Rectal smooth muscle tissue (tissue), 1 donor: ENCODE data around the gene LMO4.

Experiments used
- H3K27ac ChIP-seq: one replicate; pipeline ENCODE4 v1.7.0; 2013; ENCODE audit warnings: low read depth, low read length, inconsistent platforms
- H3K27me3 ChIP-seq: one replicate; pipeline ENCODE4 v1.7.0; 2013; ENCODE audit warnings: low read length; ENCODE audit not compliant: control insufficient read depth, insufficient read depth
- H3K36me3 ChIP-seq: one replicate; pipeline ENCODE4 v1.7.0; 2013; ENCODE audit warnings: low read length; ENCODE audit not compliant: control insufficient read depth, insufficient read depth
- H3K4me1 ChIP-seq: one replicate; pipeline ENCODE4 v1.7.0; 2013; ENCODE audit warnings: low read length; ENCODE audit not compliant: control insufficient read depth, insufficient read depth
- H3K4me3 ChIP-seq: one replicate; pipeline ENCODE4 v1.7.0; 2013; ENCODE audit warnings: low read length
- H3K9ac ChIP-seq: one replicate; pipeline ENCODE4 v1.7.0; 2013; ENCODE audit warnings: low read length

Gene LMO4

DNA sequence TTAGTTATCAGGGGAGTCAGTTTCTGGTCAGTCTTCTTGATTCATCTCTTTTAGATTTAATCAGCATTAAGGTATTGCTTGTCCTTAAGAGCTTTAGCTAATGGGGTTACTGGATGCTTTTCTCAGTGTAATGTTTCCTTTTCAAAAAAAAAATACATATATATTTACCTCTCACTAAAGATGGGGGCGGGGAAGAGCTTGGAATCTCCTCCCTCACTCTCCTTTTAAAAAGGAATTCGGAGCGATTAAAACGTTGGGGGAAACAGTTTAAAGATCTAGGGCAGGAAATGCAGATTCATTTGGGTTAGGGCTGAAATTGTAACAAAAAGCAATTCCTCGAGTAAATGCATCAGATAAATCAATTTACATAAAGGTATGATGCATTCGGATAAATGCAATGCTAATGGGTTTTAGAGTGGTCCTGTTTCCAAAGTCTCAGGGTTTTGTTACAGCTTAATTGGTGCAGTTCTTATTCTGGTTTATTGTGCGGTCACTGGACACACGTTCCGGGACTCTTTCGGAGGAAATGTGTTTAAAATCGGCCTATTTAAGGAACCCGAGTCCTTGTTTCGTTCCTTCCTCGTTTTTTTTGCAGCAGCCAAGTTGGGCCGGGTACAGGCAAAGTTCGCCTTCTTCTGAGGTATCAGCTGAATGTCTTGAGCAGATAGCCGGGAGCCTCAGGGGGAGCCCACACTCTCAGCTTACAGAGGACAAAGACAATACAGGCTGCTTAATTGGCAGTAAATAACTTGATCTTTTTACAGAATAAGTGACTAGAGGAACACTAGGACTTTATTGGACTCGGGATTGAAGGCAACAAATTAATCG lies 1.6 kb downstream of the LMO4 start:
- Histone ChIP-seq H3K9ac (peak overlapping the region; percentile 51), H3K27ac (peak overlapping the region; percentile 95), H3K4me3 (peak overlapping the region; percentile 79), H3K36me3 (no peaks in the 10 kb centered on the region), H3K27me3 (no peaks in the 10 kb centered on the region), H3K4me1 (peaks cover 14% of the 10 kb centered on the region)

DNA sequence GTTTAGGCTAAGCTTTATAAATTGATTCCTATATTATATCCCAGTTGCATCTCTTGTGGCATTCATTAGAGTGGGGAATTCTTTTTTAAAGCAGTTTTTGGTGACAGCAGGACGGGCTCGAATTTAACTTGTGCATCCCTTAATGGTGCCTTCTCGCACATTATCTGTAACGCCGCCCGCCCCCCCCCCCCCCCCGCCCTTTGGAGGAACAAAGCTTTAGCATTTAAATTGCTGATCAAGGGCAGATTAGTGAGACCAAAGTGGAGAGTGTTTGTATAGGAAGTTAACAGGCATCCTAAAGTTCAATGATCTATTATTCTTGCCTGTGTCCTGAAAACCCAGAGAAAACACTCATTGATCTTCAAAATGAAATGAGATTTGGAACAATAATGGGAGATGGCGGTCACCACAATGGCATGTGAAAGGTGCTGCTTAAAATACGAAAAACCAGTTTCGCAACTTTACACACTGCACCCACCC lies 2.2 kb downstream of the LMO4 start:
- Histone ChIP-seq H3K27me3 (no peaks in the 10 kb centered on the region), H3K4me1 (peaks cover 17% of the 10 kb centered on the region), H3K4me3 (peak overlapping the region; percentile 79), H3K36me3 (no peaks in the 10 kb centered on the region), H3K27ac (peak overlapping the region; percentile 86), H3K9ac (peak overlapping the region; percentile 51)

DNA sequence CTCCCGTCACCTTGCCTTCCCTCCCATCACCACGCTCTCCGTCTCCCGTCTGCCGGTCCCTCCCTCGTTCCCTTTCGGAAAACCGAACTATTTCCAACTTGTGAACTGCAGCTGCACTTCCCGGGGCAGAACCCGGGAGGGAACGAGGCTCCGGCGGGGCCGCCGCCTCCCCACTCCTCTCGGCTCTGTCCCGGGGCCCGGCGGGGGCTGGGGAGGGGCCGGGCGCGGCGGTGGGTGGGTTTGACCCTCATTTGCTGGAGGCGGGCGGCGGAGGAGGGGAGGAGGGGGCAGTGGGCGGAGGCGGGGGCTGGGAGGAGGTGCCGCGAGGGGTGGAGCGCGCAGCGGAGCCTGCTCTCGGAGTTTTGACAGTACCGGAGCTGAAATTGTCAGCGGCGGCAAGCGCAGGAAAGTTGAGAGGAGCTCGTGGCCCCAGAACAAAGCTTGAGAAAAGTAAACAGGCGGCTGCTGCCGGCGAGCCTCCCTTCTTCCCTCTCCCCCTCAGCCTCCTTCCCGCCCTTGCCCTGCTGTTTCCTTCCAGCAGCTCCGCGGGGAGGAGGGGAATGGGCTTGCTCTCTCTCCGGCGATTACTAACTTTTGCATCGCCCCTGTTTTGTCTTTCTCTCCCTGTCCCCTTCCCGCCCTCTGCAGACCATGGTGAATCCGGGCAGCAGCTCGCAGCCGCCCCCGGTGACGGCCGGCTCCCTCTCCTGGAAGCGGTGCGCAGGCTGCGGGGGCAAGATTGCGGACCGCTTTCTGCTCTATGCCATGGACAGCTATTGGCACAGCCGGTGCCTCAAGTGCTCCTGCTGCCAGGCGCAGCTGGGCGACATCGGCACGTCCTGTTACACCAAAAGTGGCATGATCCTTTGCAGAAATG lies 2.9 kb downstream of the LMO4 start:
- peak overlapping the region; percentile 79 for H3K4me3 ChIP-seq
- H3K9ac ChIP-seq, result peak overlapping the region; percentile 60
- no peaks in the 10 kb centered on the region for H3K36me3 ChIP-seq
- H3K27ac ChIP-seq, result peak overlapping the region; percentile 86
- peaks cover 19% of the 10 kb centered on the region for H3K4me1 ChIP-seq
- H3K27me3 ChIP-seq, result no peaks in the 10 kb centered on the region

DNA sequence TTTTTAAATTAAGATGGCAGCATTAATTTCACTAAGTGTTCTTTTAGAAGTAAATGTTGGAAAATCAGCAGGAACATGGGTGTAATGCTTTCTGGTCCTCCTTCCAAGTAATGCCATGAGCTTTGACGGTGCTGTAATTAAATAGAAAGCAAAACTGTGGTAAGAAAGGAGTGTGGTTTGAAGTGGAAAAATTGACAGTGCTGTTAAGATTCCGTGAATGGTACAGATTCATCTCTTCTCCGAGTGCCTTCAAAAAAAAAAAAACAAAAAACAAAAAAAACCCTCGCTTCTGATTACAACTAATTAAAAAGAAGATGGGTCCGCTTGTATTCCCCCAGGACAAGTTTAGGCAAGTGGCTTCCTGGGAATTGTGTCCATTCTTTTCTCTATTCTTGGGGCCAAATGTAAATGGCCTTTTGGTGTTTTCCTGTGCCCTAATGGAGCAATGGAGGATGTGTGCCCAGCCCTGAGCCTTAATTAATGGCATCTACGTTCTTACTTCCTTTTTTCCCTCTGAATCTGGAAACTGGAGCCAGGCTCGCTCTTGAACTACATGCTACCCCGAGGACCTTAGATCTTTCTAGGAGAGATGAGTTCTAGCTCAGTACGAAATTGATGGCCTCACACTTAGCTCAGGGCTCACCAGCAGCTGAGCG lies 5.1 kb downstream of the LMO4 start:
- H3K4me3 ChIP-seq, result peak overlapping the region; percentile 69
- H3K27me3 ChIP-seq, result no peaks in the 10 kb centered on the region
- no peaks in the 10 kb centered on the region for H3K36me3 ChIP-seq
- peak overlapping the region; percentile 16 for H3K9ac ChIP-seq
- peak overlapping the region; percentile 64 for H3K27ac ChIP-seq
- peaks cover 22% of the 10 kb centered on the region for H3K4me1 ChIP-seq

DNA sequence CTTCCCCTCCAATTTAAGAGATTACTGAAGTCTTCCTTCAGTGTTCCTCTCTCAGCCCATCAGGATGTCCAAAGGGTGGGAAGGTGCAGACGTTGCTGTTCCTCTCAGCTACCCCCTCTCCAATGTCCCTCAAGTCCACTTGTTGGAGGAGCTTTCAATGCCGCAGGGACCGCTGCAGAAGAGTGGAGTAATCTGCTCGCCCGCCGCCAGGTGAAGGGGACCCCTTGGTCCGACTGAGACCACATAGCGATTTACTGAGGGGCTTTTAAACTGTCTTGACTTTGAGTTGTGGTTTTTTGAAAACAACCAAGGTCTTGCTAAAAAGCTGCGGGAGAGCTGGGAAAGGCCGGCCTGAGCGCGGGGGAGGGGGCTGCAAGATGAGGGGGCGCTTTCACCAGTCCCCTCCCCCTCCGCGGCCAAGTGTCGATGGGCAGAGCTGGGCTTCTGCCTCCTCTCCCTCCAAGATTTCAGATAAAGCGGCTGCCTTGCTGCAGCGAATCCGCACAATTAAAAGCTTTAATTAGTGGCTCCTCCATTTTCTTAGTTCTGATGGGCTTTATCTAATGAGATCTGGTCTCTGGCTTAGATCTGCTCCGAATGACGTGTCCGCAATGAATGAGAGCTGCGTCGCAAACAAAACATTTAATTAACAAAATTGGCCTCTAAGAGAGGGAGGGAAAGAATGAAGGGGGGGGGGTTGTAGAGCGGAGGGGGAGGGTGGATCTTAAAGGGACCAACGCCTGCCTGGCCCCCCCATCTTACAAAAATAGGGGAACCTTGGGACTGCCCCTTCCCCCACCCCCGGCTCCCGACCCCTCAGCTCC lies 5.9 kb downstream of the LMO4 start:
- Histone ChIP-seq H3K36me3 (peaks cover under 1% of the 10 kb centered on the region), H3K4me1 (peaks cover 22% of the 10 kb centered on the region), H3K27ac (peak overlapping the region; percentile 64), H3K27me3 (no peaks in the 10 kb centered on the region), H3K4me3 (peak overlapping the region; percentile 69), H3K9ac (no peak overlapping the region)

DNA sequence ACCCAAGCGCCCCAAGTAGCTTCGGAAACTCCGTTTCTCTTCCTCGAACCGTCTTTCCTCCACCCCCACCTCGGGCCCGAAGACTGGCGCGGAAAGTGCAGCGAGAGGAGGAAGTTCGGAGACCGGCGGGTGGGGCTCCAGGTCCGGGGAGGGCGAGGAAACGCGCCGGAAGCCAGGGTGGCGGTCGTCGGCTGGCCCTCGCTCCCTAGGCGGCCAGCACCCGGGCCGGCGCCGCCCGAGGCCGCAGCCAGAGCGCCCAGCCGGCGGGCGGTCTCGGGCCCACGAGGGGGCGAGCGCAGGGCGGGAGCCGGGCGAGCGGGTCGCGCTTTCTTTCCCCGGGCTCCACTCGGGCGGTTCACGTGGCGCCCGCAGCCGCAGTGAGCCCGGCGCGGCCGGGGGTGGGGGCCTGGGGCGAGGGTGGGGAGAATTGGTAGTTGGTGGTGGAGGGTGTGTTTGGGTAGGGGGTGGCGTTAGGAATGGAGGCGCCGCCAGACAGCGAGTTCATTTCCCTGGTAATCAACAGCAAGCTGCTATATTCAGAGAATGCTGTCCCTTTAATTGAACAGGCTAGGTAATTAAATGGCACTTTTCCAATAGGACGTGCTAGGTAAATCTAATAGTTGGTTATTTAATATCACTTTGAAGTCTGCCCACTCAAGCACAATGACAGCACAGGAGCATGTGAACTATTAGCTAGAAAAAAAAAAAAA lies 6.7 kb downstream of the LMO4 start:
- Histone ChIP-seq H3K36me3 (peaks cover 4% of the 10 kb centered on the region), H3K27me3 (no peaks in the 10 kb centered on the region), H3K9ac (peak overlapping the region; percentile 28), H3K27ac (peak overlapping the region; percentile 61), H3K4me1 (peaks cover 22% of the 10 kb centered on the region), H3K4me3 (peak overlapping the region; percentile 69)

DNA sequence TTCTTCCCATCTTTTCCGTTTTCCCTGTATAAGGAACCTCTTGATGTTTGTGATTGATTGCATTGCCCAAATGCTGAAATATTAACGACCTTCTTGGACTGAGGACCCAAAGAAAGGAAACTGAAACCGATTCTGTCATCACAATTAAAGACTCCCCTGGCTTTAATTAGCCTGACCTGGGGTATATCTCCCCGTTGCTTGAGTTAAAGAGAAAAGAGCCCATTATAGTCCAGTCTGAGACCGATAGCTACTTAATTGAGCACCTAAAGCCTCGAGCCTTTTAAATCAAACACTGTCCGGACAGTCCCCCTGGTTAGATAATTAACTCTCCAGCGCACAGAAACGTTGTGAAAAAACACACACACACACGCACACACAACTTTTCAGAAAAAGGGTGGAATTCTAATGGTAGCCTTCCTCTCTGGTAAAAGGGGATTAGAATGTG lies 8.0 kb downstream of the LMO4 start:
- Histone ChIP-seq H3K9ac (no peak overlapping the region), H3K4me3 (peak overlapping the region; percentile 69), H3K27me3 (no peaks in the 10 kb centered on the region), H3K27ac (no peak overlapping the region), H3K36me3 (peaks cover 4% of the 10 kb centered on the region), H3K4me1 (peaks cover 22% of the 10 kb centered on the region)

DNA sequence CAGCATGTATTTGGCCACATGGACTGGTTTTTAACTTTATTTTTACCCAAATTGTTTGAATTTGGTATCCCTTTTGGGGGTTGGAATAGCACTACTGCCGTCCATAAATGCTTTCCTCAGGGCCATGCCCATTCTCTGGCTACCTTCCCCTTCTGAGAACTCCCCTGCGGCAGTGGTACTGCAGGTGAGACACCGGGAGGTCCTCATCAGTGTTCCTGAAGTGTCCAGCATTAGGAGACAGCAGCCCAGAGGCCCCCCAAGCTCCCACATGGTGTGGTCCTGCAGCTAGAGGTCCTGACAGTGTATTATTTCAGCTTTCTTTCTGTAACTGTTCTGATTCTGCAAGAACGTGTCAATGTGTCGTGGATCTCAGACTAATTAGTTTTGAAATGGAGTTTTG lies 8.9 kb downstream of the LMO4 start:
- Histone ChIP-seq H3K4me3 (no peak overlapping the region), H3K27me3 (no peaks in the 10 kb centered on the region), H3K27ac (no peak overlapping the region), H3K9ac (no peak overlapping the region), H3K36me3 (peaks cover 4% of the 10 kb centered on the region), H3K4me1 (peaks cover 19% of the 10 kb centered on the region)

DNA sequence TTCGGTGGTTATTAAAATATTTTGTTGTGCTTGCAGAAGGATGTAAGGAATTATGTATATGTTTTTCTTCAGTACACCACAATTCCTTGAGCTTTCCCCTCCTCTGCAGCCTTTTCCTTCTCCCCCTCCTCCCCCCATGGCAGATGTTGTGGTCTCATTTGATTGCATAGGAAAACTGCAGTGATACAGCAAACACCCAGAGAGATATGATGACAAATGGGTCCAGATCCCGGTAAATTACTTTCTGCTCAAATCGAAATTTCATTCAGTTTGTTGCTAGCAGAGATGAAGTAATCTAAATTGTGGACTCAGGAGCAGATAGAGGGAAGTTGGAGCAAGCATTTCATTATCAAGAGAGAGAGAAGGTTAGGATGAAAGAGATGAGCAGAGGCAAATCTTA lies 9.9 kb downstream of the LMO4 start:
- no peaks in the 10 kb centered on the region for H3K27me3 ChIP-seq
- no peak overlapping the region for H3K9ac ChIP-seq
- H3K27ac ChIP-seq, result no peak overlapping the region
- H3K36me3 ChIP-seq, result peaks cover 4% of the 10 kb centered on the region
- peaks cover 15% of the 10 kb centered on the region for H3K4me1 ChIP-seq
- no peak overlapping the region for H3K4me3 ChIP-seq

DNA sequence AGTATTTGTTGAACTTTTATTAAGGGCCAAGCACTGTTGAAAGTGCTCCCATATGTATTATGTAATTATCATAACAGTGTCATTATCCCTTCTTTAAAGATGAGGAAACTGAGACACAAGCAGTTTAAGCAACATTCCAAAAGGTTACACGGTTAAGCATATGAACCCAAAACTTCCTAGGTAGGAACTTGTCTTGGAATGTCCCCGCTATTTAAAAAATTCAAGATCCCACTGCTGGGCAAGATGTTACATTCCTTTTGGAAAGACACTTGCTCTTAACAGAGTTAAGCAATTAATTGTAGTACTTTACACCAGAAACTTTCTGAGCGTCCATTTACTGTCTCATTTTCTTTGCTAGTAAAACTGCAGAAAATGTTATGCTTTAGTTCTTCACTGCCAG lies 15.6 kb downstream of the LMO4 start:
- Histone ChIP-seq H3K4me1 (peaks cover 6% of the 10 kb centered on the region), H3K27ac (no peak overlapping the region), H3K36me3 (peaks cover 11% of the 10 kb centered on the region), H3K4me3 (no peak overlapping the region), H3K27me3 (no peaks in the 10 kb centered on the region), H3K9ac (no peak overlapping the region)

DNA sequence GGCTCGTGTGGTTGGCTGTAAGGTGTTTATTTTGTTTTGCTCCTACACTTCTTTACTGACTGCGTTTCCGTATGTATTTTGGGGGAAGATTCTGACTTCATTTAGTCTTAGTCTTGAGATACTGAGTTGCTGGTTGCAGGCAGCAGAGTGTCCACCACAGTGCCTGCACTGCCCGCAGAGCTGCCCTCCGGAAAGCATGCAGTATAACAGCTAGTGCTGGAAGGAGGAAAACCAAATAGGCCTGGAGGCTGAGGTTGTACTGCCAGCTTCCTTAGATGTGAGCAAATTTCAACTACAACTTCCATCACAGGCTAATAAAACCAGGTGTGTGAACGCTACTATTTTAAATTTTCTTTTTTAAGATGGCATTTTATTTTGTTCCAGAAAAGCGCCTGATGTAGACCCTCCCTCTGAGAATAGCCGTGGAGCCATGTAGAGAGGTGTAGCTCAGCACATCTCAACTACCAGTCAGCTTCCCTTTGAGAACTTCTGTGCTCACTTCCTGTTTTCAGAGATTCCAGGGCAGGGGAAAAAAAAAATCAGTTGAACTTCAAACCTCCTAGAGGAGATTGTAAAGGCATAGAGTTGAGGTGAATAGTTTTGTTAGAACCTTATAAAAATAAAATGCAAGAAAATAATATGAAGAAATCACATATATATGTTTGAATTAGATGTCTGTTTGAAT lies 17.6 kb downstream of the LMO4 start:
- no peaks in the 10 kb centered on the region for H3K27me3 ChIP-seq
- peaks cover 6% of the 10 kb centered on the region for H3K4me1 ChIP-seq
- H3K27ac ChIP-seq, result no peak overlapping the region
- H3K4me3 ChIP-seq, result no peak overlapping the region
- peaks cover 7% of the 10 kb centered on the region for H3K36me3 ChIP-seq
- H3K9ac ChIP-seq, result no peak overlapping the region
